HG03025 (cell line): Measurements from ENCODE around the gene TPD52L1.

Experiments used
- ATAC-seq: cut with Tn5 transposase; IDR thresholded peaks from one replicate; pipeline ENCODE4 v1.9.1; 2021; ENCODE audit warnings: mild to moderate bottlenecking, moderate library complexity; ENCODE audit not compliant: unreplicated experiment, low FRiP score

TPD52L1 gene

DNA sequence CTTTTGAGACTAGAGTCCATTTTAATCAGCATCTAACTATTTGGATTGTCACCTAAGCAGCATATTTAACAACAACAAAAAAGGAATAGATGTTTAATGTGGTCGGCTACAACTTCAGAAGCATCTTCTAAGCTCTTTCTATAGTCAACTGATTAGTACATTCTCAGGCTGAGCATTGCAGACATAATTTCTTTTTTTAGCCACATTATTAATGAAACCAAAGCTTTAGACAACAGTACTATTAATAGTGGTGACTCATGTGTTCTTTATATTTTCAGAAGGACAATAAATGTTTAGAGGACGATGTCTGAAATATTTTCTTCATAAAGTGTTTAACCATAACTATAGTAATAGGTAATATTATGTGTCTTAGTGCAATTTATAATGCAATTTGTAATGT lies 52.4 kb downstream of the TPD52L1 start:
- no peak for ATAC-seq

- ATAC-seq, result no peak
These were observed 52.8 kb downstream of the TPD52L1 start for GRCh38 chr6:125206389-125206788.

- no peak for ATAC-seq
These were observed 54.4 kb downstream of the TPD52L1 start for GRCh38 chr6:125207956-125208355.

GRCh38 chr6:125208625-125209249 lies 55.2 kb downstream of the TPD52L1 start:
- ATAC-seq, result no peak

- ATAC-seq, result no peak
These were observed 57.1 kb downstream of the TPD52L1 start for GRCh38 chr6:125210667-125211066.

DNA sequence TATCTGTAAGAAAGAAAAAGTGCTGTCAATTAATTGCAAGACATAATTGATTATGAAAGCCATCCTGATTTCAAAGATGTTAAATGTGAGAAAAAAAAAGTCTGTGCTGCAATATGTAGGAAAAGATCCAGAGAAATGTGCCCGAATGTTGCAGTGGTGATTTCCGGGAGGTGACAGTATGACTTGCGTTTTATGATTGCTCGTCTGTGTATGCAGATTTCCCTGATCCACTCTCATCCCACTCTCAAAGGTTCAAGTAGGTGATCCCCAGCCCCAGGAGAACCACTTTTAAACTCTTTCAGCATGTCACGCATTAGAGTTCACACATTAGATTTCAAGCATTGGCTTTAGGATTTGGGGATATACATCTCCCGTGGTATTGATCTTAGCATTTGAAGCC lies 57.8 kb downstream of the TPD52L1 start:
- no peak for ATAC-seq

GRCh38 chr6:125212377-125212776 lies 58.8 kb downstream of the TPD52L1 start:
- ATAC-seq, result no peak

DNA sequence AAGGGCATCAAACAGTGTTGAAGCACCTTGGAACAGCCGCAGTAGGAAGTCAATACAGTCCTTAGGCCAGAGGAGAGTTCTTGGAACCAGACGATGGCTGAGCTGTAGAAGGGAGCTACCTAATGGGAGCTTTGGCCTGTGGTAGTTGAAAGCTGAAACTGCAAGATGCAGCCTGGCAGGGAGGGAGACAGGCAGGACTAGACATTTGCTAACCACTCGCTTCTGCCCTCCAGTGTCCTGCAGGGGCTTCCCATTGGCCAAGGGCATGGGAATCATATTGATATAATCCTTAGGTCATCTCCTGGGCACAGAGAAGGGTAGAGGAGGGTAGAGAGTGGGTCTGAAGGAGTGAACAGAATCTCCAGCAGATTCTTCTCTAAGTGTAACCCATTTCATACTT lies 60.4 kb downstream of the TPD52L1 start:
- ATAC-seq, result no peak

- no peak for ATAC-seq
These were observed 61.8 kb downstream of the TPD52L1 start for GRCh38 chr6:125215252-125215819.

DNA sequence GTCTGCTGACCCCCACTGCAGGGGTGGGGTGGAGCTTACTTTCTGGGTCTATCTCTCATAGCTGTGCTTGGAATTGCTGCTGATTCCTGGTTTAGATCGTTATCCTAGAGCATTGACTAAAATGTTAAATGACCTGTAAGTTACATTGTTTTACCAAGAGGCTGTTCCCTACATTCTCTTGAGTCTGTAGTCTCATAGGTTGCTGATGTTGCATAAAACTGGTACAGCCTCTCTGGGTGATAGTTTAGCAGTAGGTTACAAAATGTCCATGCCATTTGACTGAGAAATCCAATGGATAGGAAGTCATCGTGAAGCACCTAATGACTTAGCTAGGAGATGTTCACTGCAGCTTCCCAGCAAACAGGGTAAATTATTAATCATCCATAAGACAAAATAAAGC lies 62.4 kb downstream of the TPD52L1 start:
- no peak for ATAC-seq

DNA sequence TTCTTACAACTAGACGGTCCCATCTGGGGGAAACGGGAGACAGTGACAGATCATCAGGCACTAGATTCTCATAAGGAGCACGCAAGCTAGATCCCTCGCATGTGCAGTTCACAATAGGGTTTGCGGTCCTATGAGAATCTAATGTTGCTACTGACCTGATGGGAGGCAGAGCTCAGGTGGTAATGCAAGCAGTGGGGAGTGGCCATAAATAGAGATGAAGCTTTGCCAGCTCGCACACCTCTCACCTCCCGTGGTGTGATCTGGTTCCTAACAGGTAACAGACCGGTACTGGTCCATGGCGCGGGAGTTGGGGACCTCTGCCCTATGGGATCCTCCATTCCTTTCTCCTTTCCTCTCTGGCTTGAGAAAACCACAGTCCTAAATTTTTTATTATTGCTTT lies 63.8 kb downstream of the TPD52L1 start:
- no peak for ATAC-seq

DNA sequence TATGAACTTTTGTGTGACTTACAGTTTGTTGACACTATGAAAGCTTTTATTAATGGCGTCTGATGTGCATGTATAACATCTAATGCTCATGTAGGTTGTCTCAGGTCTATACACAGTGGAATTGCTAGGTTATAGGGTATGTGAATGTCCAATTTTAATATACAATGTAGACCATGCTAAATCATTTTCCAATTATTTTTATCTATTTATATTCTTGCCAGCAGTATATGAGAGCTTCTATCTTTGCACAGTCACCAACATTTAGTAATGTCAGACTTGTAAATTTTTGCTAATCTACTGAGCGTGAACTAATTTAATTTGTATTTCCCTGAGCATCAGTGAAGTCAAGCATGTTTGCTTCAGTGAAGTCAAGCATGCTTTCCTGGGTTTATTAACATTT lies 64.4 kb downstream of the TPD52L1 start:
- ATAC-seq, result no peak

DNA sequence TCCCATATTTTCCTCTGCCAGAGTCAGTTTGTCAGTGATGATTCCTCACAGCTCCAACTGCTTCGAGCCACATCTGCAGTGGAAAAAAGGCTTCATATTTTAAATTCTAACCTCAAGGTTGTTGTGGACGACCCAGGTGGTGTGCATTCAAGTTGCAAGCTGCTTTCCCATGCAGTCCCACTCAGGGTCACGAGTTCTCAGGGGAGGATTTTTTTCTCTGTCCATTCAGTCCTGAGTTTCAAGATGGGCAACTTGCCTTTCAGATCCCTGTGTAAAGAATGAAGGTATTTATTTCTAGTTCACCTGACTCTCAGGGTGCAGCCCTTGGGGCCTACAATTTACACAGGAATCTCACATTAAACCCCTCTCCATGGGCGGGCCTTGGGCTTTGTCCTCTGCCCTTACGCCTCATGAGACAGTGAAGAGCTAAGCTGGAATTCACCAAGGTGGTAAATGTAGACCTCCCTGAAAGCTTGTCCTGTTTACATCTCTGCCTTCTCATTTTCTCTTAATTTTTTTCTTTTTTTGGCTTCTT lies 65.9 kb downstream of the TPD52L1 start:
- no peak for ATAC-seq

GRCh38 chr6:125220712-125221111 lies 67.1 kb downstream of the TPD52L1 start:
- no peak for ATAC-seq

- no peak for ATAC-seq
These were observed 69.2 kb downstream of the TPD52L1 start for GRCh38 chr6:125222531-125223455.

DNA sequence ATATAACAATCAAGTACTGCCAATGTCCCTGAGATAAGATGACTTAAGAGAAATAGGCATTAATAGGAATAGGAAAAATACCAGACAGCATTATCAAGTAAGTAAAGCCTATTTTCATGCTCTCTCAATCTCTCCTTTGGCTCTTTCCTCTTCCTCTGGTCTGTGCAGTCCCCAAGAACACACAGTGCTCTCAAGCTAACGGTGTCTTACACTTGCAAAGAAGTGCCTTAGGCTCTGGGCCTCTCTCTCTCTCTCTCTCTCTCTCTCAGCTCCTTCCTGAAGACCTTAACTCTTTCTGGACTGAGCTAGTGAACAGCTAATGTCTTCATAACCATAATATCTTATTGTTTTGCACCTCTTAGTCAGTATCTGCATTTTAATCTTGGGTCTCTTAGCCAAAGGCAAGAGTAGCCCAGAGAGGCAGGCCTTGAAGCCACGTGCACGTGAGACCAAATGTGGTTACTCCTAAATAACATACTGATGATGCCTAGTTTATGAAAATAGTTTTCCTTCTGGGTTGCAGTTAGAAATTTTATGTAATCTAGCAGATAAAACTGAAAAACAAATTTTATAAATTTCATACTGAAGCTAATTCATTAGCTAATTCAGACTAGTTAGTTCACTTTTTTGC lies 70.8 kb downstream of the TPD52L1 start:
- ATAC-seq, result no peak

GRCh38 chr6:125227244-125227643 lies 73.7 kb downstream of the TPD52L1 start:
- ATAC-seq, result no peak

DNA sequence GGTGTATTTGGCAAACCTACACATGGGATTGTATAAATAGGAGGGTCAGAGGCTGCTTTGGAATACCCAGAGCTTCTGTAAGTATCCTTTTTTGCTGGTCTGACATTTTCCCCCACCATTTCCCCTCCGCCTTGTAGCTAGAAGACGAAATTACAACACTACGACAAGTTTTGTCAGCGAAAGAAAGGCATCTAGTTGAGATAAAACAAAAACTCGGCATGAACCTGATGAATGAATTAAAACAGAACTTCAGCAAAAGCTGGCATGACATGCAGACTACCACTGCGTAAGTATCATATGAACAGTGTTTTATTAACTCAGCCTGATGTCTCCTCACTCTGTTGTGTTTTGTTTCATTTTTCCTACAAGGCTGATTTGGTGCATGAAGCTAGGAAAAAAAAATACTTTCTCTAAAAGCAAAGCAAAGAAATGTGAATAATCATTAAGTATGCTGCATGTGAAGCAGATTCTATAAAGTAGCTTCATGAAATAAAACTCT lies 75.5 kb downstream of the TPD52L1 start:
- ATAC-seq, result no peak

GRCh38 chr6:125230674-125231073 lies 77.1 kb downstream of the TPD52L1 start:
- ATAC-seq, result no peak

DNA sequence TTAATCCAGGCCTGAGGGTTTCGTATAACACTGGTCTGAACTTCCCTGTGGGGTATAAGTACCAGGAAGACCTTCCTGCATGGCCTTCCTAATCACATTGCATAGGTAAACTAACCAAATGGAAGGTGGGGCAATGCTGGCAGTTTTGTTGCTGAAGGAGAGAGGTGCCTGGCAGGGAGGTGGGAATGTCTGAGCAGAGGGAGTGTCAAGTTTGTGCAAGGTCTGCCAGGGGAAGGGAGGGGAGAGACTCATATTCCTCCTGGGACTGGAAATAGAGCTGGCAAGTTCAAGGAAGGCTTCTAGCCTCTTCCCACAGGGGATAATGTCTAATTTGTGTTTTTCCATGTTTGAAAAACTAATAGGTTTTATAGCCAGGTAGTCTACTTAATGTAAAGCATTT lies 77.6 kb downstream of the TPD52L1 start:
- ATAC-seq, result no peak
